Measurements from ENCODE around the gene FRMPD4.
"Not testable (repeated sequence)": the region's sequence is repeated elsewhere in the genome, so short reads cannot be mapped to it uniquely, and the experiment has no call there.

Gene FRMPD4

DNA sequence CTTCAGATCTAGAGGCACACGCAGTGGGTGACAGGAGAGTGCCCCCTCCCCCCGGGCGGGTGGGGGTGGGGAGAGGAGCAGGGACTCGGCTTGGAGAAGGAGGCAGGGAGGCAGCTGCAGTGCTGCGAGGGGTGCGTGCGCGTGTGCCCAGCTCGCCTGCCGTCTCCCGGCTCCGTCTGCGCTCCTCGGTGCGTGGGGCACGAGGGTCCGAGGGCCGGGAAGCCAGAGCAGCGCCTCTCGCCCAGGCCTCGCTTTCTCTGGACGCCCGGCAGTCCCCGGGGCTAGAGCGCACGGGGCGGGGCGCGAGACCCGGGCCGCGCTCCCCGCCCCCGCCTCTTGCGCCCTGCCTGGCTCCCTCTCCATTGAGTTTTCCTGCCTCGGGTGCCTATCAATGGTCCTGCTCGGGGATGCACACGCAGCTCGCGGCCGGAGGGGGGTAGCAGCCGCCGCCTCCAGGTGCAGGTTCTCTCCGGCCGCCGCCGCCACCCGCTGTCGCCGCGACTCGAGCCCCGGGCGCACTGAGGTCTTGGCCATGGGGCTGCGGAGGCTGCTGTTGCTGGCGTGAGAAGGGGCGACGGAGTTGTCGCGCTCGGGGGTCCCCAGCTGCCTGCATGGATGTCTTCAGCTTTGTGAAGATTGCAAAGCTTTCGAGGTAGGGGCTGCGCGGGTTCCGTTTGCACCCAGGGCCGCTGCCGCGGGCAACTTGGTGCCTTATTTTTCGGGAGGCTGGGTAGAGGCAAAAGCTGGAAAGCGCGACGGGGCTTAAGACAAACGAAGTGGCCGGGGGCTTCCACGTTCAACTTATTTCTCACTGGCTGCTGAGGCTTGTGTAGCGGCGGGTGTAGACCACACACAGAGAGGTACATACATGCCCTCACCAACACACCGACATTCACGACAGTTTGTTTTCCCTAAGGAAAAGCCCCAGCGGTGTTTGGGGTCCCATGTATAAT is at the start of gene FRMPD4:
Gene FRMPD4, plus strand, starts transcription at position 113 of the 953 bp plus-strand sequence. Its CDS starts 499 bp downstream, at position 612.
- no peak for FAIRE-seq

DNA sequence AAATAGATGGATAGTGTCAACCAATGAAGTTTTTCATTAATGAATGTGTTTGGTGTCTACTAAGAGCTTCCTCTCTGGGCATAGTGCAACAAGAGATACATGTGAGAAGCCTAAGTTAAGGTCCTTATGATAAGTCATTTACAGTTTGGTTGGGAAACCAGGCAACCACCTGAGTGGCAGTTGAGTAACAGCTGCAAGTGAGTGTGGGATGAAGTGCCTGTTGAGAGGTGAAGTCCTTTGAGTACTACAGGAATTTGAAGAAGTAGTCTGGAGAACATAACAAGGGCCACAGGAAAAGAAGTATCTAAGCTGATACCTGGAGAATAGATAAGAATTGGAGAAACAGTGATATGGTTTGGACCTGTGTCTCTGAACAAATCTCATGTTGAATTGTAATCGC is 48.5 kb upstream of the FRMPD4 start:
- no peak for FAIRE-seq

DNA sequence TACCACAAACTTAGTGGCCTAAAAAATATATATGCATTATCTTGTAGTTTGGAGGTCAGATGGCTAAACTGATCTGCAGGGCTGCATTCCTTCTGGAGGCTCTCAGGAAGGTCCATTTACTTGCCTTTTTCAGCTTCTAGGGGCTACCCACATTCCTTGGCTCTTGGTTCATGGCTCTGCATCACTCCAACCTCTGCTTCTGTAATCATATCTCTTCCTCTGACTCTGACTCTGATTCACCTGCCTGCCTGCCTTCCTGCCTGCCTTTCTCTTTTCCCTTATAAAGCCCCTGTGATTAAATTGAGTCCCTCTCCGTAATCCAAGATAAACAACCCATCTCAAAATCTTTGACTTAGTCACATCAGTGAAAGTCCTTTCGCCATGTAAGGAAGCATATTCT is 25.0 kb upstream of the FRMPD4 start:
- FAIRE-seq, result no peak

DNA sequence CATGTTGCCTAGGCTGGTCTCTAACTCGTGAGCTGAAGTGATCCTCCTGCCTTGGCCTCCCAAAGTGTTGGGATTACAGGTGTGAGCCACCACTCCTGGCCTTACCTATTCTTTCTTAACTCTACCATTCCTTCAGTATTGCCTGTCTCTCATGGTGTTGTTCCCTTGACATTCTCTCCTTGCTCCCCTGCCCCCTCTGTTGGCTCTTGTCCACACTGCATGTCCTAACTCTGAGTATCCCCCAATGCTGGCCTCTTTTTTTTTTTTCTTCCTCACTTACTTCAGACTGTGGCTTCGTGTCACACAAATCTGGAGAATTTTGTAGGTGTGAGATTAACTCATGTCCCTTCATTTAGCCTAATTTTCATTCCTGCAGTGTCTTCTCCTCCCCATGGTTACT is 22.9 kb upstream of the FRMPD4 start:
- no peak for FAIRE-seq

DNA sequence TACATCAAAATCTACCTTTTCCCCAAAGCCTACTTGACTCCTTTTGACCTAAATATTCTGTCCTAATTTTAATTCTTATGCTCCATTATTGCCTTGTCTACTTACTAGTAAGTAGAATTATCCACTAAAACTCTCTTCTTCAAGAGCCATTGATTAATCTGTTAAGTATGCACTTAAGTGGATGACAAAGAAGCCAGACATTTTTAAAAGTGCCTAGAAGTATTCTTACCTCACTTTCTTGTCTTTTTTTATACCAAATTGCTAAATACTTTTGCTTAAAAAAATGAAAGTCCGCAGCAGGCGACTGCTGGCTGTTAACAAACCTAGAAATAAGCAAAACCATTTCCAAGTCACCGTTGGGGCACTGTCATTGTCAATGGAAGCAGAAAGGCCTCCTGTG is 20.1 kb upstream of the FRMPD4 start:
- FAIRE-seq, result no peak

DNA sequence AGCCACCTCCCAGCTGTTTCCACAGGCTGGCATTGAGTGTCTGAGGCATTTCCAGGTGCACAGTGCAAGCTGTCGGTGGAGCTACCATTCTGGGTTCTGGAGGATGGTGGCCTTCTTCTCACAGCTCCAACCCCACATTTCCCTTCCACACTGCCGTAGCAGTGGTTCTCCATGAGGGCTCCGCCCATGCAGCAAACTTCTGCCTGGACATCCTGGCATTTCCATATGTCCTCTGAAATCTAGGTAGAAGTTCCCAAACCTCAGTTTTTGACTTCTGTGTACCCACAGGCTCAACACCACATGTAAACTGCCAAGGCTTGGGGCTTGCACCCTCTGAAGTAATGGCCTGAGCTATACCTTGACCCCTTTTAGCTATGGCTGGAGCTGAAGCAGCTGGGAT is 10.3 kb upstream of the FRMPD4 start:
- no peak for FAIRE-seq

DNA sequence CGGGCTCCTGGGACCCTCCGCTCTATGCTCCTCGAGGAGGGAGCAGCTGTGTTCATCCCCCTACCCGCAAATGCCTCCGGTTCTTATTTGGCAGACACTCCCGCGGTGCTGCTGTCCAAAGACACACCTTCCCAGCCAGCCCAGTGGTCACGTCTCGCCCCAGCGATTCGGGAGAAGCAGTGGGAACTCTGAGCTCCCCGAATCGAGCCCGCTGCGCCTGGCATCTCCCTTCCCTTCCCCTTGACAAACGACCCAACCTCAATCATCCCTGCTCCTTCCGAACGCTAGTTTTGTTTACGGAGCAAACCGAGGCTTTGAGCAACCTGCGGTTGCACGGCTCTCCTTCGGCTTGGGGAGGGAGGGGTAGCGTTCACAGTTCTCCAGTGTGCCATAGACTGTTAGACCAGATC is 317 bp upstream of the FRMPD4 start:
- FAIRE-seq, result no peak

DNA sequence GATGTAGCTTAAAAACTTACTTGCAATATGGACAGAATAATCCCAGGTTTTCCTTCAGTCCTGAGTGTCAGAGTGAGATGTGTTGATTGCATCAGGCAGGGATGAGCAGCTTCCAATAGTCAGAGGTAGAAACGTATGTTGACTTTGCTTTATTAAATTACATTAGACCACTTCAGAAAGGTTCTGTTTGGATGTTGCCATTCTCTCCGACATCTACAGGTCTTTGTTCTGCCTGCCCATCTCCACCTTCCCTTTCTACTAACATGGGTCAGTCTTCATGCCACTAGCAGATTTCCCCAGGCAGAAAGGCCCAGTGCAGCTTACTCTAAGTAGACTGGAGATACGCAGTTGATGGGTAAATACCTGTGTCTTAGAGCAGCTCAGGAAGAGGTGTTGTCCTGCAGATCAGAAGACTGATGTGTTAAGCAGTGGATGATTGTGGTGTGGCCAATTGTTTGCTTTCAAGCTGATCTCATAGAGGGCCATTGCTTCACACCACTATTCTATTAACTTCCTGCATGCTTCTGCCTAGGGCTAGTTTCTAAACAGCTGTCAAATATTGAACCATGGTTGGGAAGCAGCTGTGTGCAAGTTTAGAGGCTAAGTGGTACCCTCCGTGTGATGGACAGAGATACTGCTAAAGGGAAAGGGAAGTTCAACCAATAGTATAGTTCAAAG is 1.8 kb downstream of the FRMPD4 start:
- FAIRE-seq, result no peak

DNA sequence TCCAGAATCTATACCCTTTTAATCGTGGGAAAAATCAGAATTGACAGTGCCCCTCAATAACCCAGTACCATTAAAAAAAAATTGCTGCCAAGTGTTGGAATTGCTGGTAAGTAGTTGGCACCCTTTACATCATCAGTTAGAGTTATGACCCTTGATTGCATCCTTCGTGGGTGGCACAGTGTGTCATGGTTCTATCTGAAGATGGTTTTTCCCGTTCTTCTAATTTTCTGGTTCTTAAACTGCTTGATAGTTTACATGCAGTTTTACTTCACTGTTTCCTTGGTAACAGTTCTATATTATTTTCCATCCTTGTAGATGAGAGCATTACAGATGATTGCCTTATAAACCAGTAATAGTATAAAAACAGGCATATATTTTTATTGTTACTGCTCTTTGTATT is 3.2 kb downstream of the FRMPD4 start:
- FAIRE-seq, result no peak

DNA sequence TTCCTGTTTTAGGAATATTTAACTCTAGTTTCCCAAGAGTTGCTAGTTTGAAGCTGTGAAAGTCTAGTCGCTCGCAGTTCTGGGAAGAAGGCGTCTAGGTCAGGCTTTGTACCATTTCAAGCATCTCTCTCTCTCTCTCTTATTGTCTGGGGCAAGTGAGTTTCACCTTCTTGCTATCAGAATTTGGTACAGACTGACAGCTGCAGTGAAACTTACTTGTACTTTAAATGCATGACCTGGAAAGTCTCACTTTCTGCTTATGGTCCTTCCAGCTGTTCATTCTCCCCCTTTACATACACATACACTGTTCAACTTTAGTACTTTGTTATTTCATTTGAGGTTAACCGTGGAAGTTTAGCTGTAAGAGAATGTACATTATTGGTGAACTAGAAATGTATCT is 4.4 kb downstream of the FRMPD4 start:
- no peak for FAIRE-seq

DNA sequence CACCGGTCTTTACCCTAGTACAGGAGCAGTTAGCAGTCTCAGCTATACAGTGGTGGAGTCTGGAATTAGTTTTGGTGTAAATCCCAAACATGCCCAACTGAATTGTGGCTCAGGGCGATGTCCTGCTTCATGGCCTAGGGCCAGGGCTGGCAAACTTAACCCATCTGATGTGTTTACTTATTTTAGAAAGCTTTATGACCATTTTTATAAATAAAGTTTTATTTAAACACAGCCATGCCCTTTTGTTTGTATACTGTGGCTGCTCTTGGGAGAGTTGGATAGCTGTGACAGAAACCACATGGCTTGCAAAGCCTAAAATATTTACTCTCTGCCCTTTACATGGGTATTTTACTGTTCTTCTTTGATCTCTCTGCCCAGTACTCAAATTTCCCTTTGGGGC is 7.1 kb downstream of the FRMPD4 start:
- no peak for FAIRE-seq

DNA sequence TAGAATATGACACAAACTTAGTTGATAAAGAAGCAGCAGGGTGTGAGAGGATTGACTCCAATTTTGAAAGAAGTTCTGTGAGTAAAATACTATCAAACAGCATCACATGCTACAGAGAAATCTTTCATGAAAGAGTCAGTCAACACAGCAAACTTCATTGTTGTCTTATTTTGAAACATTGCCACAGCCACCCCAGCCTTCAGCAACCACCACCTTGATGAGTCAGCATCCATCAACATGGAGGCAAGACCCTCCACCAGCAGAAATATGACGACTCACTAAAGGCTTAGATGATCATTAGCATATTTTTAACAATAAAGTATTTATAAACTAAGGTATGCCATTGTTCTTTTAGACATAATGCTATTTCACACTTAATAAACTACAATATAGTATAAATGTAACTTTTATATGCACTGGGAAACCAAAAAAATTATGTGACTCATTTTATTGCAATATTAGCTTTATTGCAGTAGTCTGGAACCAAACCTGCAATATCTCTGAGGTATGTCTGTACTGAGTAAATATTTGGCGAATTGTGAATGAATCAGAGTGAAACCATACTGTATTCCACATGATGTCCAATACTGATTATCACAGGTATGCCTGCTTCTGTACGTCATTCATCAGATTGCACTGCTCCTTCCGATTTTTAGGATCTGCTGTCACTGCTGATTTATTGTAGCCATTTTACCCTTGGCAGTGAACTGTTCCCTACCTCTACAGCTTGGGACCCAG is 11.6 kb downstream of the FRMPD4 start:
- FAIRE-seq, result no peak

DNA sequence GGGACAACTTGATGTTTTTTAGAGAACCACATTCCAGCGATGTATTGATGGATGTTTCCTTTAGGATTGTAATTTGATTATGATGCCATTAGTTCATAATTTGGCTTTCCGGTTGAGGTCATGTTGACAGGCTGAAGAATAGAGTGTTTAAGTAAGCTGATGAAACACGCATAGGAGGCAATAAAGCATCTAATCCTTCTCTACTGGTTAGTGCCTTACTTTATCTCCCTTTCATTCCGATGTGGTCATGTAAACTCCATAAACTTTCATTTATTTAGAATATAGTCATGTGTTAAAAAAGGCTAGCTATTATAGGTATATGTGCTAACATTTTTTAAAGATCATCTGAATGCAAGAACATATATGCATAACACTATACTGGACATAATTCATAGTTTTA is 15.0 kb downstream of the FRMPD4 start:
- FAIRE-seq, result no peak

DNA sequence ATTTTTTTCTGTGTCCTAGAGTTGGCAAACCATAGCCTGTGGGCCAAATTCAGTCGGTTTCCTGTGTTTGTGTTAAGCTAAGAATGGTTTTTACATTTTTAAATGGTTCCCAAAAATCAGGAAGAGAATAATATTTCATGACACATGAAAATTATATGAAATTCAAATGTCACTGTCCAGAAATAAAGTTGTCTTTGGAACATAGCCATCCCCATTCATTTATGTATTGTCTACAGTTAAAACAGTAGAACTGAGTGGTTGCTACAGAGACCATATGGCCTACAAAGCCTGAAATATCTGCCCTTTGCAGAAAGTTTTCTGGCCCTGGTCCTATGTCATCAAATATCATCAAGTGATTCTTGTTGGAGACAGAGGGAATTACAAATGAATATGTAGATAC is 15.5 kb downstream of the FRMPD4 start:
- FAIRE-seq, result no peak

DNA sequence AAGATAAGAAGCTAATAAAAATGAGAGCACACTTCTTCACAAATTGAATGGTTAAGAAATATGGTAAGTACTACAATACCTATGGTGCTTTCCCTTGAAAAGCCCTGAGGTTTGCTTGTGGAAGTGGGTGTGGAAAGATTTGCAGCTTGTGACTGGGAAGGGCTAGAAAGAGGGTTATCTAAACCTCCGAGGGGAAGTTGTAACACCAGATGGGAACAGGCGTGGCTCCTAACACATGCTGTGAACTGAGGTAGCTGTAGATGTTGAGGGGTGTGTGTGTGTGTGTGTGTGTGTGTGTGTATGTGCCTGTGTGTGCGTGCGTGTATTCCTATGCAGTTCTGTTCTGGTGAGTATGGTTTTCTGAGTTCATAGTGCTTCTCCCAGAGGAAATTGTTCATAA is 21.5 kb downstream of the FRMPD4 start:
- no peak for FAIRE-seq

DNA sequence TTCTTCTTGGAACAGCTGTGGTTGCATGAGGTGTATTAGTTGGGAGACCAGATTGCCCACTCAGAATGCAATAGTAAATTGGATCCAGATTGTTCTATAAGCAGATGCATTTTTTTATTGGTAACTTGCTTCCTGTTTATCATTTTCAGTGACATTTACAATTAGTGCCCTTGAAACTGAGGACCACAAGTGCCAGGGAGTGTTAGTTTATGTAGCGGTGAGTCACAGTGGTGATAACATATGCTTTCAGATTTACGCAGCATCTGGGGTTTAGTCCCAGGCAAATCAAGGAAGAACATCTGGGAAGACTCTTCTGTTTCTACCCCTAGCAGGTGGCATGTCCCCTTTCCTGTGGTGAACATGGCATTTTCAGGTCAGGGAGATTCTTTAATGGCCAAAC is 24.1 kb downstream of the FRMPD4 start:
- FAIRE-seq, result no peak

DNA sequence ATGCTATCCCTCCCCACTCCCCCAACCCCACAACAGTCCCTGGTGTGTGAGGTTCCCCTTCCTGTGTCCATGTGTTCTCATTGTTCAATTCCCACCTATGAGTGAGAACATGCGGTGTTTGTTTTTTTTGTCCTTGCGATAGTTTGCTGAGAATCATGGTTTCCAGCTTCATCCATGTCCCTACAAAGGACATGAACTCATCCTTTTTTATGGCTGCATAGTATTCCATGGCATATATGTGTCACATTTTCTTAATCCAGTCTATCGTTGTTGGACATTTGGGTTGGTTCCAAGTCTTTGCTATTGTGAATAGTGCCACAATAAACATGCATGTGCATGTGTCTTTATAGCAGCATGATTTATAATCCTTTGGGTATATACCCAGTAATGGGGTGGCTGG is 25.9 kb downstream of the FRMPD4 start:
- not testable (repeated sequence) for FAIRE-seq

DNA sequence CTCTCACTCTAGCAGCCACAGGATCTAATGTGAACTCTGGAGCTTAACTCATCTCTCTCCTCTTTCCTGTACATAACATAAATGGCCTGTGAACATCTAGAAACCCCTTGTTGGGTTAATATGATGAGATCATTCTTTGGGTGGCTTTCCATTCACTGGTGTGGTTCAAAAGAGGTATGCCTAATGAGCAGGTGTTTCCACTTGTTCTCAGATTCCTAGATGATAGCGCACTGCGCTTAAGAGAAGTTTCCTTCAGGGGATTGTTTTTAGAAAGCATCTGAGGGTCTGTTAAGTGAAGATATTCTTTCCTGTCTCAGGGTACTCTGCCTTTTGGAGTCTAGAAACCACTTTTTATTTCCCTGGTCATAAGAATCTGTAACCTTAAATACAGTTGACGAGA is 32.5 kb downstream of the FRMPD4 start:
- FAIRE-seq, result no peak

DNA sequence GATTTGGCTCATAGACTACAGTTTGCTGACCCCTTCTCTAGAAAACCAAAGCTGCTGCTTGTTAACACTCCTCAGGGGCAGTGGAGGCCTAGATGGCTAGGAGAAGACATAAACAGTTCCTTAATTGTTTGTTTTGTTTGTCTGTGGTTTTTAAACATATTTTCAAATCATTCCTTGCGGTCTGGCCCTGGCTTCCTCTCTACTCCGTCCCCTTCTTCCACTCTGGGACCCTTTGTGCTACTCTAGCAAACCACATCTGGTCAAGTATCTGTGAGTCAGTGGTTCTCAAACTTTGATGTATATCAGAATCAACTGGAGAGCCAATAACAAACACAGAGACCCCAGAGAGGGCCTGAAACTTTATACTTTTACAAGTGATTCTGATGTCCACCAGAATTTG is 36.1 kb downstream of the FRMPD4 start:
- FAIRE-seq, result no peak

DNA sequence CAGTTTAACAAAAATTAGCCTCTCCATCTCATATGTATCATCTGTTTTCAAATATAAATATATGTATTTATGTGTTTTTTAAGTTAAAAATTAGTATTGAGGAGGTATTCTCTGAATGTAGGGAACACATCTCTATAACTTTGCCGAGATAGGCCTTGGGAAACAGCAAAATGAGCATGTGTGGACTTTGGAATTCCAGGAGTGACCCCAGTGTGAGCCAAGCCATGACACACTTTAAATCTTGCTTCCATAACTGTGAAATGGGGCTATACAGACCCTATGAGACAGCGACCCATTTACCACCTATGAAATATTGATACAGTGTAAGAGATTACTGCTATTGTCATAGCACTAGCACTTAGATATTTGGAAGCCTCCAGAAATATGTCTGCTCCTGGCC is 58.8 kb downstream of the FRMPD4 start:
- no peak for FAIRE-seq

DNA sequence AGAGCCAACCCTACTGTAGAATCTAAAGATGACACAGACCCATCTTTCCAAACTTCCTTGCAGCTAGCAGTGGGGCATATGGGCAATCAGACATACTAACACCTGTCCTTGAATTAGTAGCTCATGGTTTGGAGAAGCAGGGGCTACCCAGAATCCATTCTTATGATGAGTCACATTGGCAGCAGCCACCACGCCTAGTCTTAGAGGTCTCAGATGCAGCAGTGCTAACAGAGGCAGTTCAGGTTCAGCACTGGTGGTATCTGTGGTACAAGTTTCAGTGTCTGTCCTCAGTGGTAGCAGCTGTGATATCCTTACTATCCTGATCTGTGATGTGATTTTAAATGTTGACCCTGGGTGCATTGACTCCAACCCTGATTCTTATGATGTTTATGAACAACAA is 68.1 kb downstream of the FRMPD4 start:
- FAIRE-seq, result no peak

DNA sequence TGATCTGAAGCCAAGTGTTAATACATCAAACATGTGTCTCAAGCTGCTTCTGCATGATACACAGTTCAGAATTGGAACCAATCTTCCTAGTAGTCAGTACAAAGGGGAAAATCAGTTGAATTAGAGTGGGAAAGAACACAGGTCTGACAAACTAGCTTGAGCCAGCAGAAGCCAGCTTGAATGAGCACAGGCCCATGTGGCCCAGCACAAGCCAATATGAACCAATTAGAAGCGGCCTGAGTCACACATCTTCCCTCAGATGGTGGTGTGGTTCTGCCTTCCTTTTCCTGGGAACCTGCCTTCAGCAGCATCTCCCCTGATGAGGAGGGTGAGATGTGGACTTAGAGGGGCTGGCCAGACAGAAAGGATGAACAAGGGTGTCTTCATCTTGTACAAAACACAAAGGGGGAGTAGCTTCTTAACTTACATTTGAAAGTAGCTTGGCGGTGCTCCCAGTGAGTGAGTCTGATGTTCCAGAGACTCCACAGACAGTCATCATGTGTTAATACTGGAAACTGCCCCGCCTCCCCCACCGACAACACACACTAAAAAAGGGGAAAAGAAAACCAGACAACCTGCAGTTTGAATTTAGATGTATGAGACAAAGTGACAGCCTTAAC is 72.0 kb downstream of the FRMPD4 start:
- no peak for FAIRE-seq

DNA sequence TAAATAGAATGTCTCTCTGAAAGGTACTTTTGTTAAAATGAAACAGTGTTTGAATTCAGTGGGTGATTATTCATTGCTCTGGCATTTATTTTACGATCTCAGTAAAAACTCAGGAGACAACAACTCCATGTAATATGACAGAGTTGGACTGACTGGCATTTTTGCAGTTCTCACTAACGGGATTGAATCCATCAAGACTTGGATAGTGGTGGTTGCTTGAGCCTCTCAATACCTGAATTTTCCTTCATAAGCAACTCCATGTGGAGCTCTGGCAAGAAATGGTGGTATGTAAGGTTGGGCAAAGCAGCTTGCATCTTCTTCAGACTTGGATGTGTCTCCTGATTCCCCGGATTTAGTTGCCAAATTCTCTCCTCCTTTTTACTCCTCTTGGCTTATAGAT is 72.7 kb downstream of the FRMPD4 start:
- no peak for FAIRE-seq

Data from endometrium (tissue), 2 donors.